Mammary epithelial cell (primary cell): Measurements from ENCODE around the gene TFB2M.

Source experiments
- EZH2 ChIP-seq: IDR thresholded peaks from 2 replicates; pipeline ENCODE4 v1.6.1; 2012; ENCODE audit warnings: low read length, inconsistent platforms, borderline replicate concordance
- TF ChIP-seq, protein P1 (sequence below), 2 donors: IDR thresholded peaks in 1 of 2; conservative IDR thresholded peaks in 1 of 2; 2 replicates each; pipeline ENCODE4 v1.5.1; 2011 to 2012; ENCODE audit warnings: inconsistent platforms in 2 of 2, low read length in 2 of 2, mild to moderate bottlenecking in 2 of 2, control low read depth in 1 of 2, low read depth in 1 of 2; ENCODE audit not compliant: insufficient read depth in 1 of 2; ENCODE audit errors: extremely low read depth in 1 of 2

DNA sequence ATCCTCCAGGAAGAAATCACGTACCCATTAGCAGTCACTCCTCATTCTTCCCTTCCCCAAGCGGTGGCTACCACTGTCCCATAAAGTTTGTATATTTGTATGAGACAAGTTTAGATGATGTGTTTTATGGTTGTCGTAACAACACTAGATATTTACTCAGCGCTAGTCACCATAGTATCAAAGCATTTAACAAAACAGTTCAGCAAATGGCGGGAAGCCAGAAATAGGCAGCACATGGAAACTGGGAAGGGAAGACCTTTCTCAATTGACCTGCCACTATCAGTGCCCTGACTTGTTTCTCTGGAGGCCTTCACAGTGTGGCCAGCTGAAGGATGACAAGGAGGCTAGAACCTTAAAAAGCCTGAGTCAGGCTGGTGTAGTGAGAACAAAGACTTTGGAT, 31.3 kb upstream of the TFB2M start:
- no peak for TF ChIP-seq EZH2
- TF ChIP-seq, protein P1, sequence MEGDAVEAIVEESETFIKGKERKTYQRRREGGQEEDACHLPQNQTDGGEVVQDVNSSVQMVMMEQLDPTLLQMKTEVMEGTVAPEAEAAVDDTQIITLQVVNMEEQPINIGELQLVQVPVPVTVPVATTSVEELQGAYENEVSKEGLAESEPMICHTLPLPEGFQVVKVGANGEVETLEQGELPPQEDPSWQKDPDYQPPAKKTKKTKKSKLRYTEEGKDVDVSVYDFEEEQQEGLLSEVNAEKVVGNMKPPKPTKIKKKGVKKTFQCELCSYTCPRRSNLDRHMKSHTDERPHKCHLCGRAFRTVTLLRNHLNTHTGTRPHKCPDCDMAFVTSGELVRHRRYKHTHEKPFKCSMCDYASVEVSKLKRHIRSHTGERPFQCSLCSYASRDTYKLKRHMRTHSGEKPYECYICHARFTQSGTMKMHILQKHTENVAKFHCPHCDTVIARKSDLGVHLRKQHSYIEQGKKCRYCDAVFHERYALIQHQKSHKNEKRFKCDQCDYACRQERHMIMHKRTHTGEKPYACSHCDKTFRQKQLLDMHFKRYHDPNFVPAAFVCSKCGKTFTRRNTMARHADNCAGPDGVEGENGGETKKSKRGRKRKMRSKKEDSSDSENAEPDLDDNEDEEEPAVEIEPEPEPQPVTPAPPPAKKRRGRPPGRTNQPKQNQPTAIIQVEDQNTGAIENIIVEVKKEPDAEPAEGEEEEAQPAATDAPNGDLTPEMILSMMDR (conservative IDR thresholded peaks at IDR 0.05 in 1 of 2, IDR thresholded peaks at IDR 0.05 in 1 of 2; ENCODE audit: extremely low read depth in 1 of 2, insufficient read depth in 1 of 2, low read depth in 1 of 2, low read length in 2 of 2), result no peak
